A549 treated with dexamethasone at 1 μM for 4 hours (cell line): ENCODE data around the gene PSORS1C1. TPM values are rescaled to one million over a fixed set of nuclear protein-coding genes. Genes with fewer than 3 reads are reported as not detected.

Experiments
- total RNA-seq: library from RNA; stranded (reverse); fragments of 200-300 nt; extraction: Qiagen RNA extraction; gene quantifications from 5 replicates; pipeline ENCODE4 v1.2.3, GENCODE V29; 2022

The PSORS1C1 gene, protein sequence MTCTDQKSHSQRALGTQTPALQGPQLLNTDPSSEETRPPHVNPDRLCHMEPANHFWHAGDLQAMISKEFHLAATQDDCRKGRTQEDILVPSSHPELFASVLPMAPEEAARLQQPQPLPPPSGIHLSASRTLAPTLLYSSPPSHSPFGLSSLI
- total RNA-seq: 4.4 to 6.7 TPM (median 6.1 TPM) in 5 replicates

DNA sequence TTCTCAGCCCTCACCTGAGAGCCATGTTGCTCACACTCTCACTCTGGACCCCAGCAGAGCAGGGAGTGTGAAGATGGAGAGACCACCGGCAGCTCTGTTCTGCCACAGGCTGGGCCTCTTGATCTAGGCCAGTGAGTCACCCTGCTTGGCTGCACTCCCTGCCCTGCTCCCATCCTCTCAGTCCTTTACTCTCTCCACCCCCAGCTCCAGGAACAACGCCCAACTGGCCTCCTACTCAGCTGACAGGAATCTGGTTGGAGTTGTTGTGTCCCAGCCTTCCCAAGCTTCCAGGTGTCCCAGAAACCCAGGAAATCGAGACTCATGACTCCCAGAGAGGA is at the start of gene PSORS1C1:
Gene PSORS1C1 (plus strand): TSS at position 260 of the 338 bp plus-strand sequence. CDS start 14,833 bp downstream, outside the sequence.

DNA sequence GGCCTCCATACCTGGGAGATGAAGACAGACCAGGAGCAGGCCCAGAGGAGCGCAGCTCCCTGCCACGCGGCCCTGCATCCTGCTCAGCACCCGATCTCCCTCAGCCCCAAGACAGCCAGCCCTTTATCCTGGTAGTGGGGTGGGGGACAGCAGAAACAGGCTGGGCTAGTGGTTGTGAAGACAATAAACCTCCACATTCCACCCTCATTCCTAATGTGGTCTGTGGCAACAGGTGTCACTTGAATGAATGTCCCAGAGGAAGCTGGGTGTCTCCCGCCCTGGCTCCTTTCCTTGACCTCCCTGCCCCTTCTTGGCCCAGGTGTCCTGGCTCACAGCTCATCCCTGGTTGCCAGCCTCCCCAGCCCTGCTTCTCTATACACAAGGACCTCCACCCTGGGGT is 2.1 kb upstream of the PSORS1C1 start, which contains the start of gene C6orf15:
Gene C6orf15 (minus strand): TSS at position 98 of the 400 bp plus-strand sequence. CDS start 20 bp downstream, at position 78.

DNA sequence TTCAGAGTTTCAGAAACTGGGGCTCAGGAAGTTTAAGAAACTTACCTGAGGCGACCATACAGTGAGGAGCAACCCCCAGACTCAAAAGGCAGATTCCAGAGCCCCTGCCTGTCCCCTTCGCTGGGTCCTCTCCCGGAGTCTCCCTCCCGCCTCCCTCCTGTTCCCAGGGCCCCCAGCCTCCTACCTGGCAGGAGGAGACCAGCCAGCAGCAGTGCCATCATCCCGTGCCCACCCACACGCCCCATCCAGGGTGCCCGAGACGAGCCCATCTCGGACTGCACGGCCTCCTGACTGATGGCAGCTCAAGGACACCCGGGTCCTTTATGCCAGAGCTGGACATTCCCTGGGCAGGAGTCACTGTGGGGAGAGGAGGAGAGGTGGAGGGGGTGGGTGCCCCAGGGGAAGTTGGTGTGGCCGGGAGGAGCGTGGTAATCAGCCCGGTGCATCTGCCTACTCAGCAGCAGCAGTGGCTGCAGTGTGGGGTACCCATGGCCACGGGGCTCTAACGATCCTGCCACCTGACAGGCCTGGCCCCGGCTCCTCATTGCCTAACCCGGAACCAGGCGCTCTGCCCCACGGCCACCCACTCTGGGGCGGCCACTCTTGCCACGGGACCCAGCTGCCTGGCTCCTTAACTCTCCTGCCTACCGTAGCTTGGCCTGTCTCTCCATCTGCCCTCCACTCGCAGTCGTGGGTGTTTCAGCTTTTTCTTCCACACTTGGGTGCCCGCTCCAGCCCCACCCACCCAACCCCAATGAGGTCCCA is 5.7 kb downstream of the PSORS1C1 start, which contains the start of gene CDSN:
Gene CDSN (minus strand): TSS at position 296 of the 765 bp plus-strand sequence. CDS start 27 bp downstream, at position 269.

GRCh38 chr6:31138982-31139381 is 24.4 kb downstream of the PSORS1C1 start, which contains the start of gene PSORS1C2:
Gene PSORS1C2, minus strand, starts transcription at chr6:31139066. Its CDS starts 40 bp downstream, at chr6:31139026.

GRCh38 chr6:31157513-31158139 is 43.0 kb downstream of the PSORS1C1 start, which contains the start of gene CCHCR1:
Gene CCHCR1, minus strand, starts transcription at chr6:31157802. Its CDS starts 202 bp downstream, at chr6:31157600.

GRCh38 chr6:31158140-31158862 is 43.7 kb downstream of the PSORS1C1 start, which contains the start of gene TCF19:
Gene TCF19, plus strand, starts transcription at chr6:31158589. Its CDS starts 881 bp downstream, at chr6:31159470.

DNA sequence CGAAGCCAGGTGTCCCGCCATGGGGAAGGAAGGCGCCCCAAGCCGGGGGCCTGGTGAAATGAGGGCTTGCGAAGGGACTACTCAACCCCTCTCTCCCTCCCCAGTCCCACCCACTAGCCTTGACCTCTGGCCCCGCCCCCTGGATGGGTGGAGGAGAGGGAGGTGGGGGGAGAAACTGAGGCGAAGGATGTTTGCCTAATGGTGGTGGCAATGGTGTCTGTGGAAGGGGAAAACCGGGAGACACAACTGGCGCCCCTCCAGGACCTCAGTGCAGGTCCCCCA is 55.9 kb downstream of the PSORS1C1 start, which contains the start of gene POU5F1:
Gene POU5F1 (minus strand): TSS at position 83 of the 282 bp plus-strand sequence. CDS start 62 bp downstream, at position 21.

Other genes with a start within 250 kb of the PSORS1C1 start
- 54.7 to 71.1 TPM (median 64.8 TPM) in 5 replicates for gene DDR1, start 230.3 kb upstream of the PSORS1C1 start, total RNA-seq
- 17.2 to 21.4 TPM (median 19.3 TPM) in 5 replicates for gene GTF2H4, start 206.6 kb upstream of the PSORS1C1 start, total RNA-seq
- 11.6 to 16.2 TPM (median 15.7 TPM) in 5 replicates for gene VARS2, start 200.6 kb upstream of the PSORS1C1 start, total RNA-seq
- gene SFTA2, start 182.6 kb upstream of the PSORS1C1 start, total RNA-seq: 0.11 to 0.15 TPM in 2 of 5 replicates, not detected in the others
- 0.06 to 0.15 TPM (median 0.10 TPM) in 5 replicates for gene MUCL3, start 173.8 kb upstream of the PSORS1C1 start, total RNA-seq
- 0.02 TPM in 1 of 5 replicates, not detected in the others for gene MUC21, start 131.1 kb upstream of the PSORS1C1 start, total RNA-seq
- 0.01 to 0.05 TPM (median 0.02 TPM) in 5 replicates for gene MUC22, start 104.3 kb upstream of the PSORS1C1 start, total RNA-seq
- 0.07 TPM in 1 of 5 replicates, not detected in the others for gene C6orf15, start 2.2 kb upstream of the PSORS1C1 start, total RNA-seq
- 0.04 to 0.08 TPM (median 0.06 TPM) in 4 of 5 replicates, not detected in the other for gene CDSN, start 5.6 kb downstream of the PSORS1C1 start, total RNA-seq
- gene PSORS1C2, start 24.3 kb downstream of the PSORS1C1 start, total RNA-seq: 0.09 TPM in 1 of 5 replicates, not detected in the others
- 7.1 to 8.3 TPM (median 7.5 TPM) in 5 replicates for gene CCHCR1, start 43.0 kb downstream of the PSORS1C1 start, total RNA-seq
- 11.7 to 16.7 TPM (median 15.3 TPM) in 5 replicates for gene TCF19, start 43.8 kb downstream of the PSORS1C1 start, total RNA-seq
- gene POU5F1, start 55.9 kb downstream of the PSORS1C1 start, total RNA-seq: 11.8 to 22.2 TPM (median 16.0 TPM) in 5 replicates
- 42.8 to 53.6 TPM (median 51.6 TPM) in 5 replicates for gene HLA-C, start 157.3 kb downstream of the PSORS1C1 start, total RNA-seq
- 20.6 to 32.4 TPM (median 22.0 TPM) in 5 replicates for gene HLA-B, start 242.4 kb downstream of the PSORS1C1 start, total RNA-seq